EL (cell line): Measurements from ENCODE around the gene LAMA4.
A peak's percentile ranks its signal among the peaks of the same experiment; 100 is the strongest.
"Not testable (repeated sequence)": the region's sequence is repeated elsewhere in the genome, so short reads cannot be mapped to it uniquely, and the experiment has no call there.

Experiments used
- DNase-seq: peaks from one replicate; pipeline ENCODE4 v3.0.0-alpha.2; 2016

LAMA4 gene

GRCh38 chr6:112130878-112131277, 123.5 kb downstream of the LAMA4 start:
- DNase-seq, result no peak

GRCh38 chr6:112128208-112128607, 126.2 kb downstream of the LAMA4 start:
- no peak for DNase-seq

- no peak for DNase-seq
These were observed 130.4 kb downstream of the LAMA4 start for GRCh38 chr6:112123982-112124381.

- no peak for DNase-seq
These were observed 131.6 kb downstream of the LAMA4 start for GRCh38 chr6:112122756-112123155.

GRCh38 chr6:112118034-112118433, 136.3 kb downstream of the LAMA4 start:
- DNase-seq, result no peak

GRCh38 chr6:112117554-112117953, 136.8 kb downstream of the LAMA4 start:
- DNase-seq, result peak; percentile 45

- DNase-seq, result no peak
These were observed 138.1 kb downstream of the LAMA4 start for GRCh38 chr6:112116221-112116620.

- DNase-seq, result no peak
These were observed 139.7 kb downstream of the LAMA4 start for GRCh38 chr6:112114577-112115223.

- no peak for DNase-seq
These were observed 140.4 kb downstream of the LAMA4 start for GRCh38 chr6:112113918-112114317.

- DNase-seq, result no peak
These were observed 140.9 kb downstream of the LAMA4 start for GRCh38 chr6:112113431-112113830.

GRCh38 chr6:112109262-112109661, 145.1 kb downstream of the LAMA4 start:
- no peak for DNase-seq

GRCh38 chr6:112106562-112106961, 147.8 kb downstream of the LAMA4 start:
- no peak for DNase-seq

- DNase-seq, result not testable (repeated sequence)
These were observed 148.3 kb downstream of the LAMA4 start for GRCh38 chr6:112106026-112106425.

- DNase-seq, result no peak
These were observed 153.8 kb downstream of the LAMA4 start for GRCh38 chr6:112100561-112100960.

- DNase-seq, result no peak
These were observed 157.5 kb downstream of the LAMA4 start for GRCh38 chr6:112096901-112097300.

GRCh38 chr6:112087916-112088315, 166.5 kb downstream of the LAMA4 start:
- no peak for DNase-seq

GRCh38 chr6:112087136-112087911, 167.0 kb downstream of the LAMA4 start, which contains the start of the genes FAM229B and TUBE1:
FAM229B (plus strand) TSS chr6:112087591; CDS start chr6:112099284, 11,693 bp downstream.
TUBE1 (minus strand) TSS chr6:112087482; CDS start chr6:112087434, 48 bp downstream.
- peak; percentile 96 for DNase-seq

- DNase-seq, result peak; percentile 69
These were observed 167.6 kb downstream of the LAMA4 start for GRCh38 chr6:112086744-112087135.

GRCh38 chr6:112085286-112086065, 168.9 kb downstream of the LAMA4 start:
- no peak for DNase-seq

GRCh38 chr6:112081569-112081968, 172.8 kb downstream of the LAMA4 start:
- DNase-seq, result no peak

- no peak for DNase-seq
These were observed 187.8 kb downstream of the LAMA4 start for GRCh38 chr6:112066606-112067005.

- DNase-seq, result no peak
These were observed 188.9 kb downstream of the LAMA4 start for GRCh38 chr6:112065426-112065986.

GRCh38 chr6:112062966-112063365, 191.4 kb downstream of the LAMA4 start:
- no peak for DNase-seq
